GM21390 (cell line): ENCODE results near the gene ARPP21.

Experiments
- ATAC-seq: cut with Tn5 transposase; IDR thresholded peaks from one replicate; pipeline ENCODE4 v1.9.1; 2021; ENCODE audit not compliant: unreplicated experiment

Gene ARPP21

DNA sequence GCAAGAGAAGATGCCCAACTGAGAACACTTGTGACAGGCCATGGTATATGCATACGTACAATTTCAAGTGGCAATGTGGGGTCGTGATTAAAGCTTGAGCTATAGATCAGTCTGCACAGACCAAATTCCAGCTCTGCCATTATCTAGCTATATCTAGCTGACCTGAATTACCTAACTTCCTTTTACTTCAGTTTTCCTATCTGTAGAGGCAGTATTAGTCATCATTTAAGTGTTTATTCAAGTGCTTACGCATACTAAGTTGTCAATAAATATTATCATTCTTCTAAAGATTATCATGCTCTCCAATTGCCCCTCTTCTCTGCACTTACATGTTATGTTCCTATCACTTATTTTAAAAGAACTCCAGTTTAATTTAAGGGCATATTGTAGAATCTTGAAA is 87.9 kb downstream of the ARPP21 start:
- no peak for ATAC-seq

- ATAC-seq: no peak
These were observed 94.0 kb downstream of the ARPP21 start for GRCh38 chr3:35733341-35733740.

DNA sequence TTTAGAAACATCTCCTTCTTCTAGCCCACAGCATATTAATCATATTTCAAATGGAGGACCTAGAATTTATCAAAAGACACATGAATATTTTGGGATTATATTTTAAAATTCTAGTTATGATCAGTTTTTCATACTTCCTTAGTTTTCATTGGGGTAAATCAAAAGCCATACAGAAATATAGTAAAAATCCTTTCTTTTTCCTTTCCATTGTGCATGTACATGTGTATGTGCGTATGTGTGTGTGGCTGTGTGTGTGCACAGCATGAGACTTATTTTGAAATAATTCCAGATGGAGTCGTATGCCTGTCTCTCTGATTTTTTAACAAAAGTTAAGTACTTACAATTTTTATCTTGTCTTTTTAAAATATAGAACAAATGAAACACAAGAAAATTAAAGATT is 94.5 kb downstream of the ARPP21 start:
- ATAC-seq: no peak

DNA sequence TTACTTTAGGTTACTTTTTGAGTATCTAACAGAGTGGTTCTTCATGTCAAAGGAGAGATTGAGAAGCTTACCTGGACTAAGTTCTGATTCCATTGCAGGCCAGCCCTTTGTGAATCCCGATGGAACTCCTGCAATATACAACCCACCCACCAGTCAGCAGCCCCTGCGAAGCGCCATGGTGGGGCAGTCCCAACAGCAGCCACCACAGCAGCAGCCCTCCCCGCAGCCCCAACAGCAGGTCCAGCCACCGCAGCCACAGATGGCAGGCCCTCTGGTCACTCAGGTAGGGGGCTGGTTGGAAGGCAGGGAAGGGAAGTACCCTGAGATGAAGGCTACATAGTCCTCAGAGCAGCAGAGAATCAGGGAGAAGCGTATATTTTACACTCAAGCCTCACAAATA is 97.8 kb downstream of the ARPP21 start:
- no peak for ATAC-seq

GRCh38 chr3:35737527-35737926 is 98.2 kb downstream of the ARPP21 start:
- ATAC-seq: no peak

- ATAC-seq: no peak
These were observed 98.8 kb downstream of the ARPP21 start for GRCh38 chr3:35737934-35738706.

GRCh38 chr3:35739181-35739809 is 100.0 kb downstream of the ARPP21 start:
- no peak for ATAC-seq

- no peak for ATAC-seq
These were observed 100.7 kb downstream of the ARPP21 start for GRCh38 chr3:35739964-35740527.

GRCh38 chr3:35743218-35743617 is 103.9 kb downstream of the ARPP21 start:
- ATAC-seq: no peak

GRCh38 chr3:35744419-35744818 is 105.1 kb downstream of the ARPP21 start:
- ATAC-seq: no peak

DNA sequence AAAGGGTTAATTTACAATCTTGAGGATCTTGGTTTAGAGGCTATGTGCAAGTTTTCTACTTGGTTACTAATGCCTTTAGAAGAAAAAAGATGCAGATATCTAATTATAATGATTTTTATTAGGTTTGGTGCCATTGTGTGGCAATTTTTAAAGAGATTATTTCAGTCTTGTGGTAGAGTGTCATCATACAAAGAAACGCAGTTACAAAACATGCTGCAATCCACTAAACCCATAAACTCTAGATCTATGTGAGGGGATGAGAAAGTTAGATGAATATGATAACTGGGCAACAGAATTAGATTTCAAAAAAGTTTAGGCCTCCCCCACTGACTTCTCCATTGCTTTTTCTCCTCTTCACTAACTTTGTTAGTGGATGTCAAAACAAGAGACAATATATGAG is 106.0 kb downstream of the ARPP21 start:
- ATAC-seq: no peak

- no peak for ATAC-seq
These were observed 106.6 kb downstream of the ARPP21 start for GRCh38 chr3:35745802-35746484.

GRCh38 chr3:35746492-35746891 is 107.2 kb downstream of the ARPP21 start:
- ATAC-seq: no peak

DNA sequence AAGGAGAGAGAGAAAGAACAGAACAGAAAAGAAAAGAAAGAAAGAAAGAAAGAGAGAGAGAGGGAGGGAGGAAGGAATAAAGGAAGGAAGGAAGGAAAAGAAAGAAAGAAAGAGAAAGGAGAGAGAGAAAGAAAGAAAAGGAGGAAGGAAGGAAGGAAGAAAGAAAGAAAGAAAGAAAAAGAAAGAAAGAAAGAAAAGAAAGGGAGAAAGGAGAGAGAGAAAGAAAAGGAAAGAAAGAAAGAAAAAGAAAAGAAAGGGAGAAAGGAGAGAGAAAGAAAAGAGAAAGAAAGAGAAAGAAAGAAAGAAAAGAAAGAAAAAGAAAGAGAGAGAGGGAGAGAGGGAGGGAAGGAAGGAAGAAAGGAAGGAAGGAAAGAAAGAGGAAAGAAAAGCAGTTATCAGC is 108.8 kb downstream of the ARPP21 start:
- ATAC-seq: no peak

DNA sequence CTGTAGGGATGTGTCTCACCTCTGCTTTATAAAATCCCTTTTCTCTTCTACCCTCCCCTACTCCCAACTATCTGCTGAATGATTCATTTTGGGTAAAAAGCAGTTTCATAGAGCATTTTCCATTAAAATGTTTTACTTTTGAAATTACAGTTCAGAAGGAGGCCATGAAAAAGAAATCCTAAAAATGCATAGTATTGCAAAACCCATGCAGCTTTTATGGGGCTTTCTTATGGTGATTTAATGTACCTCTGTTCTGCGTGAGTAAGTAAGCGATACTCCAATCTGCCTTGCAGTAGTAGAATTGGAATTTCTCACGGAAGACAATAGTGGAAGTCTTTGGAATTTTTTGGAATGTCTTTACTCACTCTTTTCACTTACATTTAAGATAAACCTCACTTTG is 111.9 kb downstream of the ARPP21 start:
- no peak for ATAC-seq

DNA sequence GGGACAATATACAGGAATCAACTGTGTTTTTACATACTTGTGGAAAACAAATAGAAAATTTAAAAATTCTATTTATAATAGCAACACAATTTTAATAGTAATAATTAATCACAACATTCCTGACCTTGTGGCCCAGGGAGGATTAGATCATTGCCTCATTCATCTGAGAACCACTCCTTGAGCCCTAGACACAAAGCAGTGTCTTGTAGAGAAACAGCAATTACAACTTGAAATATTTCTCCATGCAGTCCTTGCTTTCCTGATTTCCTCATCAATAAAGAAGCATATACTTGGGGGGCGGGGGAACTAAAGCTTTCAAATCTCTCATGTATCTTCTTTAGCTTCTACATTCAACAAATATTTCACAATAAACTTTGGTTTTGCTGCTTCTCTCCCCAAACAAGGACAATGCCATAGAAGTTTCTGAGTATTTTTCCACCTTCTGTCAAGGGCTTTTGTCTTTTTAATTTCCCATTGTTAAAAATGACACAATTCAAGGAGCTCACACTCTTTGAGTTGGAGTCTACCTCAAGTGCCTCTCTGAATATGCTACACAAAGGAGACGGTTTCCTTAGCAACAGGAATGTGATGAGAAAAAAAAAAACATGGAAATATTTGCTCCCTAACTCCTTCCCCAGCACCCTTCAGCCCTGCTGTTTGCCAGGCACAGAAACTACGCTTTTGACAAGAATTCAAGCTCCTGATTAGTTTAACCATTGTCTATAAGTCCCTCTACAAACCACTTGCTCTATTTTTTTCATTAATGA is 118.8 kb downstream of the ARPP21 start:
- no peak for ATAC-seq

DNA sequence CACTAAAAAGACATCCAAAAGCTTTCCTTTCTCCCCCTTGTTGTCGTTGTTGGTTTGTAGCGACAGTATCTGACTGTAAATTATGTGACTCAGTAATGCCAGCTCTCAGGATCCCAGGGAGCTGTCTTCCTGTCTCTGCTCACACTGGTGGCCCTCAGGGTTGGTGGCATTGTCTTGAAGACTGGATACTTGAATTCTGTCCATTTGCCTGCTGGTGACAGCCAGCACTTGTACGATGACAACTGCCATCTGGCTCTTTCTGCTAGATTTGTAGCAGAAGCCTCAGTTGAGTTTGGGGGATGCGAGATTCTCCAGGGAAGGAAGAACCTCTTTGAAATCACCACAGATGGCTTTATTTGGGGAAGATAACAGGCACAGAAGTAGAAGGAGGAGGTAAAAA is 120.8 kb downstream of the ARPP21 start:
- no peak for ATAC-seq

- ATAC-seq: no peak
These were observed 122.0 kb downstream of the ARPP21 start for GRCh38 chr3:35761311-35761710.

- no peak for ATAC-seq
These were observed 133.2 kb downstream of the ARPP21 start for GRCh38 chr3:35772381-35773015.

GRCh38 chr3:35773417-35773816 is 134.1 kb downstream of the ARPP21 start:
- no peak for ATAC-seq

DNA sequence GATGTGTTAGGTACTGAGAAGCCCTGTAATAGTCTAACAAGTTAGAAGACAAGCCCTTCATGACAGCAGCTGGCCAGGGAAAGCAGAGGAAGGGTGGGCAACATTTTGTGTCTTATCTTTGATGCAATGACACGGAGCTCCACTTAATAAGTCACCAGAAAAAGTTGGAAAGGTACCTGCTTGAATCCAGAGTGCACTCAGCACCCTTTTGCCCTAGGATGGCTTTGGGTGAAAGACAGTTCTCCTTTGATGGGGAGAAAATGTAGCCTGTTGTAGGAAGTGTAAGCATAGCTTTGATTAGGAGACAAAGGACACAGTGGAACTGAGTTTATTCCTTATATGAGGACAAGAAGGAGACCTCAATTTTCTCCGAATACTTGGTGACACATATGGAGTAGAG is 137.0 kb downstream of the ARPP21 start:
- ATAC-seq: no peak
